ENCODE results near the gene APOBEC4.
"Not testable (repeated sequence)": the region's sequence is repeated elsewhere in the genome, so short reads cannot be mapped to it uniquely, and the experiment has no call there.

APOBEC4 gene

GRCh38 chr1:183622884-183623785 is 30.0 kb downstream of the APOBEC4 start:
- no peak for DNase-seq (ENCODE audit: low read depth, low spot score)
- TF ChIP-seq CTCF (IDR thresholded peaks at IDR 0.05; ENCODE audit: insufficient read depth, low read length, missing control alignments): peak; percentile 67
- CTCF ChIA-PET: interaction anchor here (0.8 to 1.4 kb wide), 6 partner anchors 9 to 341 kb away, joined by 3 to 10 read pairs (median 4); no protein-coding TSS in a partner anchor
- POLR2A ChIA-PET: interaction anchor here (0.5 kb wide), 1 partner anchor 152 kb away, joined by 3 read pairs; no protein-coding TSS in a partner anchor
- H3K4me3 ChIP-seq (ENCODE audit: low read depth, low read length): no peak overlapping the region

DNA sequence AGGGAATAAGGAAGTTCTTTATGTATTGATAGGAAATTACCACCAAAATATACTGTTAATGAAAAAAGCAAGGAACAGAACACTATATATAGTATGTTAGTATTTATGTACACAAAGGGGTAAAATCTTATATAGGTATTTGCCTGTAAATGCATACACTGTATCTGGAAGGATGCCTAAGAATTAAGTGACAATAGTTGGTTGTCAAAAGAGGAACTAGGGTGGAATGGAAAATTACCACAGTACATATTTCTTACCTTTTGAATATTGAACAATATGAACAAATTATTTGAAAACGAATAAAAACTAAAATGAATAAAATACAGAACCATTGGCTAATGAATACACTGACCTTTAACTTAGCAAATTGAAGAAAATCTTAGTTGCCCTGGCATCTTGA is 31.1 kb downstream of the APOBEC4 start:
- DNase-seq (ENCODE audit: low read depth, low spot score): no peak
- ChIA-PET POLR2A (no interaction called here), CTCF (interaction anchor here (1.1 to 1.4 kb wide), 2 partner anchors 12 to 153 kb away, joined by 3 to 10 read pairs; no protein-coding TSS in a partner anchor)
- no peak overlapping the region for H3K4me3 ChIP-seq (ENCODE audit: low read depth, low read length)
- no peak for TF ChIP-seq CTCF (IDR thresholded peaks at IDR 0.05; ENCODE audit: insufficient read depth, low read length, missing control alignments)

- no peak for TF ChIP-seq CTCF (IDR thresholded peaks at IDR 0.05; ENCODE audit: insufficient read depth, low read length, missing control alignments)
- no peak overlapping the region for H3K4me3 ChIP-seq (ENCODE audit: low read depth, low read length)
- POLR2A ChIA-PET: interaction anchor here (0.7 kb wide), 1 partner anchor 11 kb away, joined by 3 read pairs; no protein-coding TSS in a partner anchor
- no peak for DNase-seq (ENCODE audit: low read depth, low spot score)
- CTCF ChIA-PET: interaction anchor here (0.6 to 1.4 kb wide), 3 partner anchors 9 to 13 kb away, joined by 3 to 5 read pairs (median 4); no protein-coding TSS in a partner anchor
Observed at GRCh38 chr1:183620311-183620710, 32.8 kb downstream of the APOBEC4 start.

DNA sequence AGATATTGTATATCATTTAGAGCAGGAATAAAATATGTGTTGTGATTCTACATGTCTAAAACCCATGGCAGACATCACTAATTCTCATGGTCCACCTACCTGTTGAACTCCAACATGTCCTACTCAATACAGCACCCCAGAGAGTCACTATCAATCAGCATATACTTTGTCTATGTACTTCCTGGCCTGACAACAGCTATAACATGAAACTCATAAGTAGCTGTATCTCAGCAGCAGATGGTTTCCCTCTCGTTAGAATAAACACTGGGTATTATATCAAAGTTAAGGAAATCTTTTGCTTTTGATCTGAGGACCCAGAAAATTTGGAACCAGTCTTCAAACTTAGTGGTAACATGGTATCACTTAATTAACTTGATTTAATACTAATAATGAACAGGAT is 33.3 kb downstream of the APOBEC4 start:
- ChIA-PET POLR2A (interaction anchor here (0.7 kb wide), 1 partner anchor 11 kb away, joined by 3 read pairs; no protein-coding TSS in a partner anchor), CTCF (interaction anchor here (0.6 to 1.4 kb wide), 3 partner anchors 9 to 14 kb away, joined by 3 to 5 read pairs (median 4); no protein-coding TSS in a partner anchor)
- no peak for TF ChIP-seq CTCF (IDR thresholded peaks at IDR 0.05; ENCODE audit: insufficient read depth, low read length, missing control alignments)
- no peak overlapping the region for H3K4me3 ChIP-seq (ENCODE audit: low read depth, low read length)
- DNase-seq (ENCODE audit: low read depth, low spot score): no peak

GRCh38 chr1:183618202-183618601 is 34.9 kb downstream of the APOBEC4 start:
- H3K4me3 ChIP-seq (ENCODE audit: low read depth, low read length); CTCF ChIA-PET; POLR2A ChIA-PET; DNase-seq (ENCODE audit: low read depth, low spot score): not testable (repeated sequence)

GRCh38 chr1:183612975-183613374 is 40.1 kb downstream of the APOBEC4 start:
- CTCF ChIA-PET: interaction anchor here (0.8 to 1.2 kb wide), 2 partner anchors 14 to 21 kb away, joined by 3 to 4 read pairs; no protein-coding TSS in a partner anchor
- POLR2A ChIA-PET; H3K4me3 ChIP-seq (ENCODE audit: low read depth, low read length); DNase-seq (ENCODE audit: low read depth, low spot score): not testable (repeated sequence)

DNA sequence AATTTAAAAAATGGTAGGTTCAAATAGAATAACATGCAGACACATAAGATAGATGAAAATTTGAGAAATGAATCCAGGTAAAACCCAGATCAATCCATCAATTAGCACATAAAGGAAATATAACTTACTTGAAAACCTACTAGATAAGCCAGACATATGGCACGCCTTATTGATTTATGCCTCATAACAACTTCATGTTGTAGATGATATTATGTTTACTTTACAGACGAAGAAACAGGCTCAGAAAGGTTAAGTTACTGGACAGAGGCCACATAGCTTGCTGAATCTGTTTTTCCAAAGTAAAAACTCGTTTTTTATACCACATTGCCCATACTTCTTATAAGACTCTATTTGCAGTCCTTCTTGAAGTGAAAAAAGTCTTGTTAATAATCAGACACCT is 40.7 kb downstream of the APOBEC4 start:
- CTCF ChIA-PET: interaction anchor here (1.2 kb wide), 1 partner anchor 21 kb away, joined by 4 read pairs; no protein-coding TSS in a partner anchor
- POLR2A ChIA-PET: no interaction called here
- no peak for TF ChIP-seq CTCF (IDR thresholded peaks at IDR 0.05; ENCODE audit: insufficient read depth, low read length, missing control alignments)
- DNase-seq (ENCODE audit: low read depth, low spot score): no peak
- no peak overlapping the region for H3K4me3 ChIP-seq (ENCODE audit: low read depth, low read length)

Data from AG04449 (cell line).